Ovary (tissue), 9 donors: ENCODE measurements around the gene POMC. TPM values are rescaled to one million over a fixed set of nuclear protein-coding genes. Genes with fewer than 3 reads are reported as not detected.
A peak's percentile ranks its signal among the peaks of the same experiment; 100 is the strongest.

Experiments
- DNase-seq, 5 donors: peaks; one replicate each; pipeline ENCODE4 v3.0.0-alpha.2; 2019 to 2020
- H3K27ac ChIP-seq, 2 donors: fragments of 200-600 bp; one replicate each; pipeline versions ENCODE4 v1.5.1 to v1.8.0; 2019 to 2022
- H3K27me3 ChIP-seq: fragments of 200-600 bp; one replicate; pipeline ENCODE4 v1.8.0; 2022
- H3K36me3 ChIP-seq: fragments of 200-600 bp; sonication (generic); one replicate; pipeline ENCODE4 v1.5.1; 2019
- H3K4me1 ChIP-seq: one replicate; pipeline ENCODE4 v1.8.1; 2013; ENCODE audit warnings: mild to moderate bottlenecking, moderate library complexity; ENCODE audit not compliant: insufficient read depth
- H3K4me3 ChIP-seq: fragments of 200-600 bp; sonication (generic); one replicate; pipeline ENCODE4 v1.5.1; 2017
- H3K9me3 ChIP-seq, 2 donors: fragments of 200-600 bp in 1 of 2; sonication (generic) in 1 of 2; one replicate each; pipeline versions ENCODE4 v1.5.1 to v1.8.1; 2013 to 2019; ENCODE audit warnings: mild to moderate bottlenecking in 1 of 2, moderate library complexity in 1 of 2
- CTCF ChIP-seq, 3 donors: fragments of 450-650 bp in 2 of 3; fragments of 200-600 bp in 1 of 3; IDR thresholded peaks; one replicate each; pipeline versions ENCODE4 v1.5.1 to v1.8.0; 2016 to 2022; ENCODE audit warnings: antibody characterized with exemption in 3 of 3, mild to moderate bottlenecking in 1 of 3
- EP300 ChIP-seq: sonication (generic); formaldehyde crosslinking; IDR thresholded peaks from one replicate; pipeline ENCODE4 v1.6.1; 2017; ENCODE audit warnings: antibody characterized with exemption
- POLR2A ChIP-seq: fragments of 450-650 bp; IDR thresholded peaks from one replicate; pipeline ENCODE4 v1.6.1; 2017; ENCODE audit warnings: antibody characterized with exemption, mild to moderate bottlenecking, moderate library complexity
- WGBS, 3 donors: extraction: QIAGEN DNeasy Blood & Tissue Kit in 1 of 3; methylation state at CpG; one replicate each; pipeline versions ENCODE4 v1.1.5 to v1.1.7; 2013 to 2017; 5-methylcytosine and 5-hydroxymethylcytosine counted together
- intact Hi-C, 4 donors: fragments of 100-400 bp; cut with DNase I; formaldehyde crosslinking; loops; one replicate each; pipeline versions ENCODE4 v1.11.0 to v1.15.1; 2022 to 2023
- polyA plus RNA-seq, 2 donors: library from polyadenylated mRNA; stranded (reverse); fragments of 200-250 nt in 1 of 2; fragments of 350-450 nt in 1 of 2; fragmentation: Illumina TruSeq in 1 of 2; extraction: RNeasy Lipid Tissue Mini Kit (QIAGEN cat#74804) in 1 of 2; gene quantifications; one replicate each; pipeline ENCODE4 v1.2.3, GENCODE V29; 2013 to 2014
- total RNA-seq, 7 donors: library from RNA; depleted of rRNA in 2 of 7; stranded (reverse); fragments of >200 nt in 2 of 7; fragmentation: NEBNext Ultra II Directional in 3 of 7; extraction: Animal tissue kit (Norgen Biotek cat#: 25700) in 3 of 7; gene quantifications; one replicate each; pipeline versions ENCODE4 v1.1.0 to v1.2.4, GENCODE V29; 2016 to 2023
- donor health status: DM: no; HTN: no; CAD: no; lungs with moderate emphysema.
- donor health status: DM: no; HTN: no; CAD: no.
- donor health status: Bipolar disorder and iron deficiency.
- donor health status: DM: yes; HTN: yes; CAD: no.
- donor health status: DM: no; HTN: no; CAD: no.
- donor health status: DM: yes; HTN: yes; CAD: no.

The POMC gene
- total and polyA plus RNA-seq, 9 donors, result 1.4 to 5.0 (median 2.4) TPM; not detected in 1

DNA sequence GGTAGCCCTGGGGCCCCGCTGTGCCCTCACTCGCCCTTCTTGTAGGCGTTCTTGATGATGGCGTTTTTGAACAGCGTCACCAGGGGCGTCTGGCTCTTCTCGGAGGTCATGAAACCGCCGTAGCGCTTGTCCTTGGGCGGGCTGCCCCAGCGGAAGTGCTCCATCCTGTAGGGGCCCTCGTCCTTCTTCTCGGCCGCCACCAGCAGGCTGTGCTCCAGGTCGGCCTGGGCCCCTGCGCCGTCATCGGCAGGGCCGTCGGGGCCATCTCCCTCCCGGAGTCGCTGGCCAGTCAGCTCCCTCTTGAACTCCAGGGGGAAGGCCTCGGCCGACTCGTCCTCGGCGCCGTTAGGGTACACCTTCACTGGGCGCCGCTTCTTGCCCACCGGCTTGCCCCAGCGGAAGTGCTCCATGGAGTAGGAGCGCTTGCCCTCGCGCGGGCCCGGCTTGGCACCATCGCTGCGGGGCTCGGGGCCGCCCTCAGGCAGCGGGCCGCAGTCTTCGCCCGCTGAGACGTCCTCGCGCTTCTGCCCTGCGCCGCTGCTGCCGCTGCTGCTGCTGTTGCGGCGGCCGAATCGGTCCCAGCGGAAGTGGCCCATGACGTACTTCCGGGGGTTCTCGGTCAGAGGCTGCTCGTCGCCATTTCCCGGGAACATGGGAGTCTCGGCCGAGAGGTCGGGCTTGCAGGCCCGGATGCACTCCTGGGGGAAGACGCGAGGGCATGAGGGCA, 7.2 kb downstream of the POMC start:
- Histone ChIP-seq H3K4me3 (peak overlapping the region; percentile 37), H3K9me3 (no peaks in the 10 kb centered on the region), H3K36me3 (no peaks in the 10 kb centered on the region), H3K27me3 (no peaks in the 10 kb centered on the region), H3K4me1 (peaks cover 3% of the 10 kb centered on the region), H3K27ac (no peak overlapping the region)
- DNase-seq, result peak; percentile 57 to 76 (median 60)
- no peak for TF ChIP-seq CTCF (IDR thresholded peaks at IDR 0.05)
- TF ChIP-seq POLR2A, result no peak
- intact Hi-C loops, result no loop called here
- 31 to 63% (median 37%) methylated on average over 48 to 69 of the region's 69 CpGs for WGBS, 3 donors

DNA sequence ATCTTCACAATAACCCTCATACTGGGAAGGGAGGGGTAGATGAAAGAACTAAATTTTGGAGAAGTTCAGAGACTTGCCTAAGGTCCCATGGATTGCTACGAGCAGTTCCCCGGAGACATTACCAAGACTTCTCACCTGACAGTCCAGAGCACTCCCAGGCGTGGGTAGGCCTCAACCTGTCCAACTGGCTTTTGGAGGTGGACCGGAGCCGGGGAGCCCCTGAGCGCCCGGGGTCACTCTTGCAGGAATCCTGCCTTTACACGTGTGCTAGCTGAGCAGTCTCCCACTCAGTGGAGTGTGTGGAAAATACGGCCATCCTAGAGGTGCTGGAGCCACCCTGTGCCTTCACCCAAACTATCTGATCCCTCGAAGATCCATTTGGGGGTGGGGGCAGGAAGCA, 8.0 kb downstream of the POMC start:
- DNase-seq, result no peak
- intact Hi-C loops, result no loop called here
- no peak for TF ChIP-seq CTCF (IDR thresholded peaks at IDR 0.05)
- no peak for TF ChIP-seq POLR2A
- no peak for TF ChIP-seq EP300
- no peaks in the 10 kb centered on the region for H3K36me3 ChIP-seq
- no peaks in the 10 kb centered on the region for H3K9me3 ChIP-seq
- peaks cover 3% of the 10 kb centered on the region for H3K4me1 ChIP-seq
- 96 to 97% (median 96%) methylated on average over 10 of the region's 10 CpGs for WGBS, 3 donors
- no peak overlapping the region for H3K27ac ChIP-seq
- H3K27me3 ChIP-seq, result no peaks in the 10 kb centered on the region
- no peak overlapping the region for H3K4me3 ChIP-seq

- H3K27ac ChIP-seq, result no peak overlapping the region
- TF ChIP-seq EP300 (no peak), CTCF (IDR thresholded peaks at IDR 0.05) (no peak), POLR2A (no peak)
- intact Hi-C loops, result no loop called here
- H3K36me3 ChIP-seq, result no peaks in the 10 kb centered on the region
- no peaks in the 10 kb centered on the region for H3K27me3 ChIP-seq
- no peak overlapping the region for H3K4me3 ChIP-seq
- H3K4me1 ChIP-seq, result peaks cover 3% of the 10 kb centered on the region
- no peak for DNase-seq
- 49 to 65% (median 61%) methylated on average over 8 of the region's 8 CpGs for WGBS, 3 donors
- no peaks in the 10 kb centered on the region for H3K9me3 ChIP-seq
Measured at GRCh38 chr2:25159949-25160348, 8.4 kb downstream of the POMC start.

DNA sequence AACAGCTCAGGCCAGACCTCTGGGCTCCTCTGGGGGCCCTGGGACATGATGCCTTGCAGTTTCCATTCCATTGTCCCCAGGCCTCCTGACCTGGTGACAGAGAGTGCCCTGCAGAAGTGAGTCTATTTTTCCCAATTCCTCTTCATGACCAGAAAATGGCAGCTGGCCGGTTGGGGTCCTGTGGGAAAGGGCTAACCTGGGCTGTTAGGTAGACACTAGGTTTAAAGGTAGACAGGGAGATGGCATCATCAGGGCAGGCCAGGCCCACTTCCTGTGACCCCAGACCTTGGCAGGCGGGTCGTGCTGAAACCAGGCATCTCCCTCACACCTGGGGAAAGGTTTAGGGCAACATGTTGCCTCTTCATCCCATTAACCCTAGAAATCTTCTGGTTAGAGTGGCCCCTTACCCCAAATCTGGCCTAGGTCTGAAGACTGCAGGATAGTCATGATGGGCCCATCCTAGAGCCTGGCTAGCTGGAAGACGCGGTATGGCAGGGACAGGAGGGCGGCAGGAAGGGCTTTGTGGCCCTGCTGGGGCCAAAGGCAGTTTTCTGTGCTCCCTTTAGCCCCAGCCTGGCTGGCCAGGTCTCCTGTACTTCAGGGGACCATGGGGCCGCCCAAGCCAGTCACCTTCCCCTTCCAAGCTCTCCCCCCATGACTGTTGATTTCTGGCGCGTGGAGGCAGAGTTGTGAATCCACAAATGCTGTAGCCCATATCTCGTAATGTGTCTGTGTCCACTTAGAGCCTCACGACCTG, 10.1 kb downstream of the POMC start:
- intact Hi-C loops, result no loop called here
- WGBS, 3 donors, result 93 to 96% (median 95%) methylated on average over 11 of the region's 11 CpGs
- no peak for DNase-seq
- Histone ChIP-seq H3K9me3 (no peaks in the 10 kb centered on the region), H3K36me3 (no peaks in the 10 kb centered on the region), H3K4me1 (peaks cover 3% of the 10 kb centered on the region), H3K27ac (no peak overlapping the region), H3K27me3 (no peaks in the 10 kb centered on the region), H3K4me3 (no peak overlapping the region)
- TF ChIP-seq POLR2A (no peak), EP300 (no peak), CTCF (IDR thresholded peaks at IDR 0.05) (no peak)
